Hepatocyte (in vitro differentiated cells): ENCODE measurements around the gene FUOM. TPM values are rescaled to one million over a fixed set of nuclear protein-coding genes. Genes with fewer than 3 reads are reported as not detected.

Source experiments
- DNase-seq: peaks from one replicate; pipeline ENCODE4 v3.0.0-alpha.2; 2016; ENCODE audit warnings: low spot score
- H2AFZ ChIP-seq: fragments of 200-600 bp; sonication (generic); 2 replicates; pipeline ENCODE4 v1.6.0; 2016; ENCODE audit warnings: antibody characterized with exemption, mild to moderate bottlenecking
- H3K27ac ChIP-seq: fragments of 200-600 bp; sonication (generic); 2 replicates; pipeline ENCODE4 v1.5.1; 2016; ENCODE audit warnings: mild to moderate bottlenecking
- H3K27me3 ChIP-seq: fragments of 200-600 bp; sonication (generic); 2 replicates; pipeline ENCODE4 v1.6.1; 2016
- H3K36me3 ChIP-seq: fragments of 200-600 bp; sonication (generic); replicated peaks from 2 replicates; pipeline ENCODE4 v1.5.1; 2016; ENCODE audit warnings: low read depth; ENCODE audit not compliant: insufficient read depth
- H3K4me1 ChIP-seq: fragments of 200-600 bp; sonication (generic); 2 replicates; pipeline ENCODE4 v1.5.1; 2016; ENCODE audit warnings: mild to moderate bottlenecking, moderate library complexity; ENCODE audit not compliant: insufficient read depth
- H3K4me2 ChIP-seq: fragments of 200-600 bp; sonication (generic); 2 replicates; pipeline ENCODE4 v1.6.0; 2016
- H3K4me3 ChIP-seq: fragments of 200-600 bp; sonication (generic); 2 replicates; pipeline ENCODE4 v1.5.1; 2016; ENCODE audit warnings: mild to moderate bottlenecking
- H3K79me2 ChIP-seq: fragments of 200-600 bp; sonication (generic); 2 replicates; pipeline ENCODE4 v1.6.0; 2017; ENCODE audit warnings: mild to moderate bottlenecking
- H3K9me2 ChIP-seq: fragments of 200-600 bp; sonication (generic); replicated peaks from 2 replicates; pipeline ENCODE4 v1.6.0; 2017; ENCODE audit warnings: mild to moderate bottlenecking; ENCODE audit not compliant: insufficient read depth
- H3K9me3 ChIP-seq: fragments of 200-600 bp; sonication (generic); 2 replicates; pipeline ENCODE4 v1.5.1; 2016; ENCODE audit warnings: low read depth, mild to moderate bottlenecking
- H4K20me1 ChIP-seq: fragments of 200-600 bp; sonication (generic); 2 replicates; pipeline ENCODE4 v1.6.0; 2016; ENCODE audit warnings: mild to moderate bottlenecking; ENCODE audit not compliant: insufficient read depth, poor library complexity, severe bottlenecking
- EZH2 ChIP-seq: fragments of 200-600 bp; sonication (generic); IDR thresholded peaks from 2 replicates; pipeline ENCODE4 v1.6.1; 2016; ENCODE audit warnings: antibody characterized with exemption, mild to moderate bottlenecking, borderline replicate concordance
- EZH2phosphoT487 ChIP-seq: fragments of 200-600 bp; sonication (generic); IDR thresholded peaks from one replicate; pipeline ENCODE4 v1.6.1; 2018; ENCODE audit warnings: antibody characterized with exemption, mild to moderate bottlenecking, low read depth, moderate library complexity; ENCODE audit not compliant: unreplicated experiment, severe bottlenecking
- WGBS: methylation state at CpG from one replicate; pipeline ENCODE4 v1.1.6; 2016; ENCODE audit warnings: low lambda C conversion rate; ENCODE audit errors: missing lambda C conversion rate; 5-methylcytosine and 5-hydroxymethylcytosine counted together
- polyA plus RNA-seq: library from polyadenylated mRNA; unstranded; fragments of >200 nt; fragmentation: Nextera tagmentation; extraction: Ambion mirVana; gene quantifications from 2 replicates; pipeline ENCODE4 v1.2.1, GENCODE V29; 2016
- total RNA-seq: library from RNA; depleted of rRNA; stranded (reverse); fragments of >200 nt; gene quantifications from 2 replicates; pipeline ENCODE4 v1.2.3, GENCODE V29; 2014
- TF ChIP-seq, protein P1 (sequence below): fragments of 200-600 bp; sonication (generic); IDR thresholded peaks from 2 replicates; pipeline ENCODE4 v1.5.1; 2016; ENCODE audit warnings: antibody characterized with exemption, mild to moderate bottlenecking; ENCODE audit not compliant: poor library complexity

FUOM gene
- total and polyA plus RNA-seq, 2 experiments from 2014 or later = 31.1 to 34.6 TPM

DNA sequence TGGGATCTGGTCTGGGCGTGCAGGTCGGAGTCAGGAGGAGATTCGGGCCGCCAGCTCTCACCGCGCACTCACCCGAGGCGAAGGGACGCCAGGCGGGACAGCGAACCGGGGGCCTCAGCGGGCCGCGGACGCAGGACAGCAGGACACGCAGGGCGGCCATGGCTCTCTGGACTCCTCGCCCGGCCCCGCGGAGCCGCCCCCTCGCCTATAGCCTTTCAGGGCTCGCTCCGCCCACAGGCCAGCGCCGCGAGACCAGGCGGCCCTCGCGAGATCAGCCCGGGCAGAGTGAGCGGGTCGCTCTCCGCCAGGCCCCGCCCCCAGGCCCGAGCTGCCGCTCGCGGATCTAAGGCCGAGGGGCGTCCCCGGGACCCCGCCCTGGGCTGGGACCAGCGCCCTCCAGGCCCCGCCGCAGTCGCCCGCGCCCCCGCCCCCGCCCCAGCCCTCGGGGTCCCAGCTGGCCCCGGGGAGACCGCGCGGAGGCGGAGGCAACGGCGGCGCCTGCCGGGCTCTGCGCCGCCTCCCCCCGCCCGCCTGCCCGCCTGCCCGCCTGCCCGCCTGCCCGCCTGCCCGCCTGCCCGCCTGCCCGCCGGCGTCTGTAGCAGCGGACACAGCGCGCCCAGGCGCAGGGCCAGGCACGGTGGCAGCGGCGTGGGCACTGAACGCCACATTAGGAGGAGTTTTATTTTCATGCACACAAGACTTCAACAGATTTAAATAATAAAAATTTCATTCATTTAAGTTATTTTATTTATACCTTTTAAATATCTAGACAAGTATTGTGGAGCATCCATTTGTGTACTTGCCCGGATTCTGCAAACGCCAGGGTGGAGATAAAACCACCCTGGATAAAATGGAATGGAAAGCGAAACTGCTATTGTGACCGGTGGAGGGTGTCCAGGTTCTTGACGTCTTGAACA, 15.6 kb upstream of the FUOM start, which contains the start of gene ECHS1:
TSS of gene ECHS1 (minus strand) at position 181 of the 917 bp plus-strand sequence. CDS start at position 160, 21 bp downstream.
- Histone ChIP-seq H2AFZ (peak within 1 kb of the TSS; percentile 27), H3K27ac (peak within 1 kb of the TSS; percentile 50), H3K4me3 (peak within 1 kb of the TSS; percentile 88), H3K4me1 (peaks cover 7% of the 10 kb centered on the region), H4K20me1 (no peaks in the 10 kb centered on the region), H3K9me3 (no peaks in the 10 kb centered on the region), H3K4me2 (peak within 1 kb of the TSS; percentile 90), H3K27me3 (no peaks in the 10 kb centered on the region), H3K79me2 (peaks cover 9% of the 10 kb centered on the region), H3K36me3 (no peaks in the 10 kb centered on the region), H3K9me2 (no peaks in the 10 kb centered on the region)
- no peak for TF ChIP-seq EZH2
- TF ChIP-seq EZH2phosphoT487 = no peak
- TF ChIP-seq, protein P1, sequence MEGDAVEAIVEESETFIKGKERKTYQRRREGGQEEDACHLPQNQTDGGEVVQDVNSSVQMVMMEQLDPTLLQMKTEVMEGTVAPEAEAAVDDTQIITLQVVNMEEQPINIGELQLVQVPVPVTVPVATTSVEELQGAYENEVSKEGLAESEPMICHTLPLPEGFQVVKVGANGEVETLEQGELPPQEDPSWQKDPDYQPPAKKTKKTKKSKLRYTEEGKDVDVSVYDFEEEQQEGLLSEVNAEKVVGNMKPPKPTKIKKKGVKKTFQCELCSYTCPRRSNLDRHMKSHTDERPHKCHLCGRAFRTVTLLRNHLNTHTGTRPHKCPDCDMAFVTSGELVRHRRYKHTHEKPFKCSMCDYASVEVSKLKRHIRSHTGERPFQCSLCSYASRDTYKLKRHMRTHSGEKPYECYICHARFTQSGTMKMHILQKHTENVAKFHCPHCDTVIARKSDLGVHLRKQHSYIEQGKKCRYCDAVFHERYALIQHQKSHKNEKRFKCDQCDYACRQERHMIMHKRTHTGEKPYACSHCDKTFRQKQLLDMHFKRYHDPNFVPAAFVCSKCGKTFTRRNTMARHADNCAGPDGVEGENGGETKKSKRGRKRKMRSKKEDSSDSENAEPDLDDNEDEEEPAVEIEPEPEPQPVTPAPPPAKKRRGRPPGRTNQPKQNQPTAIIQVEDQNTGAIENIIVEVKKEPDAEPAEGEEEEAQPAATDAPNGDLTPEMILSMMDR = no peak
- peak; percentile 98 for DNase-seq
- WGBS = 8% methylated on average over 39 of the region's 89 CpGs

DNA sequence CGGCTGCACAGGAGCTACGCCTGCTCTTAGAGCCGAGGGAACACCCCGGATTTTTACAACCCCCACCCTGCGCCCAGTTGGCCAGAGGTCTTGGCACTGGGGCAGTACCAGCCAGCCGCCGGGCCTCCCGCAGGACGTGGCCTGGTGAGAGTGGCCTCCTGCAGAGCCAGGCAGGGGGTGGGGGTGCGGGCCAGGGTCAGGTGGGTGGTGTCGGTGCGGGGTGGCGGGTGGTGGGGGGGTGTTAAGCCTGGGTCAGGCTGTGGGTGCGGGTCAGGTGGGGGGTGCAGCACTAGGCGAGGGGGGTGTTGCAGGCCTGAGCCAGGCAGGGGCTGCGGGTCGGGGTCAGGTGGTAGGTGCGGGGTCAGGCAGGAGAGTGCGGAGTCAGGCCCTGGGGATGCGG, 14.7 kb upstream of the FUOM start:
- no peaks in the 10 kb centered on the region for H3K9me2 ChIP-seq
- H3K9me3 ChIP-seq = no peaks in the 10 kb centered on the region
- no peak overlapping the region for H2AFZ ChIP-seq
- H3K27ac ChIP-seq = no peak overlapping the region
- H3K79me2 ChIP-seq = peaks cover 9% of the 10 kb centered on the region
- H3K4me1 ChIP-seq = no peaks in the 10 kb centered on the region
- peak overlapping the region; percentile 90 for H3K4me2 ChIP-seq
- 89% methylated on average over 8 of the region's 20 CpGs for WGBS
- no peak for DNase-seq
- no peaks in the 10 kb centered on the region for H3K27me3 ChIP-seq
- no peaks in the 10 kb centered on the region for H4K20me1 ChIP-seq
- no peak for TF ChIP-seq EZH2phosphoT487
- TF ChIP-seq, protein P1 = no peak
- no peak for TF ChIP-seq EZH2
- H3K4me3 ChIP-seq = no peak overlapping the region
- no peaks in the 10 kb centered on the region for H3K36me3 ChIP-seq

DNA sequence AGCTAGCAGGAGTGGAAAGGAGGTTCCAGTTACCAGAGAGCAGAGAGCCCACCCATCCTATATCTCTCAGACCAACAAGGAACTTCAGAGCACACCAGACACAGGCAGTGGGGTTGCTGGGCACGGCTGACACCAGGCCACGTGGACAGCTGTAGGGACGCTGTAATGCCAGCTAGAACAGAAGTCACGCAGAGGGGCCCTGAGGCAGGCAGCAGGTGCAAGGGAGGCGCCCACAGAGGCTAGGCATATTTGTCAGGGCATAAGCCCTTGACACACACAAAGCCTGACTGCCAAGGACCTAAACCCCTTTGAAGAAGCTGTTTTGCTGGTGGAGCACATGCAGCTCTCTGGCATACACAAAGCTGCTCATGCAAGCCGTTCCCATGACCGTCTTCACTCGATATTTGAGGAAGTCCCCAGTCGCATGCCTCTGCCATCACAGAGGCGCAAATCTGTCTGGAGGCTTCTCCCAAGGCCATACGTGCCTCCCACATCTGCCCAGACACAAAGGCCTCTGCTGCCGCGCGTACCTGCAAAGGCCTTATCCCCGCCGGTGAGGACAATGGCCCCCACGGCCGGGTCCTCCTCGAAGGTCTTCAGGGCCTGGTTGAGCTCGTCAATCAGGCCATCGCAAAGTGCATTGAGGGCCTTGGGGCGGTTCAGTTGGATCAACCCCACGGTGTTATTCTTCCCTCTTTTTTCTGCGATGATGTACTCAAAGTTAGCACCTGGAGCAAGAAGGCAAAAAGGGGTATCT, 12.4 kb upstream of the FUOM start:
- no peak overlapping the region for H2AFZ ChIP-seq
- no peak overlapping the region for H3K27ac ChIP-seq
- WGBS = 93% methylated on average over 24 of the region's 24 CpGs
- H3K36me3 ChIP-seq = no peaks in the 10 kb centered on the region
- H3K79me2 ChIP-seq = peaks cover 9% of the 10 kb centered on the region
- no peaks in the 10 kb centered on the region for H3K9me2 ChIP-seq
- no peaks in the 10 kb centered on the region for H3K4me1 ChIP-seq
- no peaks in the 10 kb centered on the region for H3K9me3 ChIP-seq
- DNase-seq = no peak
- no peak overlapping the region for H3K4me3 ChIP-seq
- H4K20me1 ChIP-seq = no peaks in the 10 kb centered on the region
- no peak overlapping the region for H3K4me2 ChIP-seq
- TF ChIP-seq, protein P1 = no peak
- no peak for TF ChIP-seq EZH2
- no peak for TF ChIP-seq EZH2phosphoT487
- H3K27me3 ChIP-seq = no peaks in the 10 kb centered on the region
